ENCODE results near the gene PNPLA2. TPM values are rescaled to one million over a fixed set of nuclear protein-coding genes. Genes with fewer than 3 reads are reported as not detected.

The PNPLA2 gene
- total RNA-seq, 4 donors from 2014 or later = 16.9 to 96.2 (median 37.1) TPM

- TF ChIP-seq POLR2A (IDR thresholded peaks at IDR 0.05) = no peak
- no peak for TF ChIP-seq CTCF (IDR thresholded peaks at IDR 0.05)
- H3K9me3 ChIP-seq = no peaks in the 10 kb centered on the region
- peaks cover 8 to 23% of the 10 kb centered on the region in 2 donors for H3K4me1 ChIP-seq
- H3K4me3 ChIP-seq = no peak overlapping the region
- H3K36me3 ChIP-seq = no peaks in the 10 kb centered on the region
- no peaks in the 10 kb centered on the region for H3K27me3 ChIP-seq
- H3K27ac ChIP-seq = no peak overlapping the region
- DNase-seq = no peak
- intact Hi-C loops (cut with DNase I; ENCODE audit: low total_unique reads) = no loop called here
Measured at GRCh38 chr11:812390-812789, 6.3 kb upstream of the PNPLA2 start.

DNA sequence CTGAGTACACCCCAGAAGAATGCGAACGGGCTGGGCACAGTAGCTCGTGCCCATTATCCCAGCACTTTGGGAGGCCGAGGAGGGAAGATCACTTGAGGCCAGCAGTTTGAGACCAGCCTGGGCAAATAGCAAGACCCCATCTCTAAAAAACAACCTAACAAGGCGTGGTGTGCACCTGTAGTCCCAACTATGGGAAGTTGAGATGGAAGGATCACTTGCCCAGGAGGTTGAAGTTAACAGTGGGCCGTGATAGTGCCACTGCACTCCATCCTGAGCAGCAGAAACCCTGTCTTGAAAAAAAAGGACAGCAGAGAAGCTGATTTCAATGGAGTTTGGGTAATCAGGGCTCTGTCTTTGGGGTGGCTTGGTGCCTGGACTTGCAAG, 5.7 kb upstream of the PNPLA2 start:
- Histone ChIP-seq H3K27ac (no peak overlapping the region), H3K9me3 (no peaks in the 10 kb centered on the region), H3K27me3 (no peaks in the 10 kb centered on the region), H3K4me3 (no peak overlapping the region), H3K36me3 (no peaks in the 10 kb centered on the region), H3K4me1 (peaks cover 8 to 23% of the 10 kb centered on the region in 2 donors)
- TF ChIP-seq POLR2A (IDR thresholded peaks at IDR 0.05) = no peak
- no peak for TF ChIP-seq CTCF (IDR thresholded peaks at IDR 0.05)
- no peak for DNase-seq
- intact Hi-C loops (cut with DNase I; ENCODE audit: low total_unique reads) = no loop called here

- Histone ChIP-seq H3K4me3 (no peak overlapping the region), H3K27ac (no peak overlapping the region), H3K27me3 (no peaks in the 10 kb centered on the region), H3K4me1 (peaks cover 8 to 24% of the 10 kb centered on the region in 2 donors), H3K9me3 (no peaks in the 10 kb centered on the region), H3K36me3 (no peaks in the 10 kb centered on the region)
- intact Hi-C loops (cut with DNase I; ENCODE audit: low total_unique reads) = no loop called here
- no peak for TF ChIP-seq CTCF (IDR thresholded peaks at IDR 0.05)
- TF ChIP-seq POLR2A (IDR thresholded peaks at IDR 0.05) = no peak
- no peak for DNase-seq
Measured at GRCh38 chr11:813456-814096, 5.1 kb upstream of the PNPLA2 start.

- intact Hi-C loops (cut with DNase I; ENCODE audit: low total_unique reads) = no loop called here
- H3K27me3 ChIP-seq = no peaks in the 10 kb centered on the region
- H3K27ac ChIP-seq = no peak overlapping the region
- H3K36me3 ChIP-seq = no peaks in the 10 kb centered on the region
- no peak overlapping the region for H3K4me3 ChIP-seq
- TF ChIP-seq CTCF (IDR thresholded peaks at IDR 0.05) = no peak
- TF ChIP-seq POLR2A (IDR thresholded peaks at IDR 0.05) = no peak
- H3K4me1 ChIP-seq = peaks cover 7 to 26% of the 10 kb centered on the region in 2 donors
- DNase-seq = no peak
- no peaks in the 10 kb centered on the region for H3K9me3 ChIP-seq
Measured at GRCh38 chr11:815675-816432, 2.9 kb upstream of the PNPLA2 start.

GRCh38 chr11:816433-816779, 2.3 kb upstream of the PNPLA2 start:
- no peak for DNase-seq
- no peak overlapping the region for H3K4me3 ChIP-seq
- H3K9me3 ChIP-seq = no peaks in the 10 kb centered on the region
- intact Hi-C loops (cut with DNase I; ENCODE audit: low total_unique reads) = no loop called here
- TF ChIP-seq POLR2A (IDR thresholded peaks at IDR 0.05) = no peak
- TF ChIP-seq CTCF (IDR thresholded peaks at IDR 0.05) = no peak
- no peak overlapping the region for H3K27ac ChIP-seq
- H3K27me3 ChIP-seq = no peaks in the 10 kb centered on the region
- H3K4me1 ChIP-seq = peaks cover 2 to 26% of the 10 kb centered on the region in 2 donors
- no peaks in the 10 kb centered on the region for H3K36me3 ChIP-seq

Data from uterus (tissue), 4 donors.